A549 (cell line): ENCODE measurements around the gene BARX1.

Source experiments
- FOSL2 ChIP-seq, 2 experiments: fragments of 450-650 bp in 1 of 2; fragments of >200 bp in 1 of 2; sonication (Bioruptor Twin) in 1 of 2; formaldehyde crosslinking; IDR thresholded peaks; 2 replicates each; pipeline versions ENCODE4 v1.5.0 to v1.6.1; 2016 to 2020; ENCODE audit warnings: mild to moderate bottlenecking in 1 of 2, moderate library complexity in 1 of 2
- POLR2AphosphoS2 ChIP-seq: conservative IDR thresholded peaks from 2 replicates; pipeline ENCODE4 v1.6.1; 2012; ENCODE audit warnings: low read length, improper control_type of control experiment, inconsistent platforms

- no peak for TF ChIP-seq FOSL2 (IDR thresholded peaks at IDR 0.05)
- no peak for TF ChIP-seq FOSL2 (CRISPR knock-in tag; IDR thresholded peaks at IDR 0.05)
- no peak for TF ChIP-seq POLR2AphosphoS2
Measured at GRCh38 chr9:93910196-93910595, 45.0 kb downstream of the BARX1 start.
